ENCODE results near the gene AHCYL2. TPM values are rescaled to one million over a fixed set of nuclear protein-coding genes. Genes with fewer than 3 reads are reported as not detected.

The AHCYL2 gene
- total RNA-seq, 1 donor from 2014 or later: 10.1 TPM

DNA sequence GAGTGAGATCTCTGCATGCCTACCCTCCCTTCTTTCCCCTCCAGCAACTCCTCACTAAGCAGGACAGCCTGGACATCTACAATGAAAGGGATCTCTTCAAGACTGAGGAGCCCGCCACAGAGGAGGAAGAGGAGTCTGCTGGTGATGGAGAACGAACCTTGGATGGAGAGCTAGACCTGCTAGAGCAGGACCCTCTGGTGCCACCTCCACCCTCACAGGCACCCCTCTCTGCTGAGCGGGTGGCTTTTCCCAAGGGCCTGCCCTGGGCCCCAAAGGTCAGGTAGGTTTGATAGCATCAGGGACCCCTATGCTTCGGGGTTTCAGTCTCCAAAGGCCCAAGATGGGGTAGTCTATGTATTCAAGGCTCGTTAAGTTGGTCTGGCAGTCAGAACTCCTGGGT, 233.3 kb downstream of the AHCYL2 start:
- H3K36me3 ChIP-seq (ENCODE audit: control insufficient read depth, insufficient read depth, low read length): no peaks in the 10 kb centered on the region
- no peaks in the 10 kb centered on the region for H3K27me3 ChIP-seq (ENCODE audit: control insufficient read depth, insufficient read depth, low read length)
- H3K4me3 ChIP-seq (ENCODE audit: low read depth, low read length): no peak overlapping the region
- TF ChIP-seq, protein P1, sequence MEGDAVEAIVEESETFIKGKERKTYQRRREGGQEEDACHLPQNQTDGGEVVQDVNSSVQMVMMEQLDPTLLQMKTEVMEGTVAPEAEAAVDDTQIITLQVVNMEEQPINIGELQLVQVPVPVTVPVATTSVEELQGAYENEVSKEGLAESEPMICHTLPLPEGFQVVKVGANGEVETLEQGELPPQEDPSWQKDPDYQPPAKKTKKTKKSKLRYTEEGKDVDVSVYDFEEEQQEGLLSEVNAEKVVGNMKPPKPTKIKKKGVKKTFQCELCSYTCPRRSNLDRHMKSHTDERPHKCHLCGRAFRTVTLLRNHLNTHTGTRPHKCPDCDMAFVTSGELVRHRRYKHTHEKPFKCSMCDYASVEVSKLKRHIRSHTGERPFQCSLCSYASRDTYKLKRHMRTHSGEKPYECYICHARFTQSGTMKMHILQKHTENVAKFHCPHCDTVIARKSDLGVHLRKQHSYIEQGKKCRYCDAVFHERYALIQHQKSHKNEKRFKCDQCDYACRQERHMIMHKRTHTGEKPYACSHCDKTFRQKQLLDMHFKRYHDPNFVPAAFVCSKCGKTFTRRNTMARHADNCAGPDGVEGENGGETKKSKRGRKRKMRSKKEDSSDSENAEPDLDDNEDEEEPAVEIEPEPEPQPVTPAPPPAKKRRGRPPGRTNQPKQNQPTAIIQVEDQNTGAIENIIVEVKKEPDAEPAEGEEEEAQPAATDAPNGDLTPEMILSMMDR (IDR thresholded peaks at IDR 0.05; ENCODE audit: insufficient read depth, low read length, poor library complexity, severe bottlenecking): no peak
- DNase-seq (ENCODE audit: low read depth): no peak

DNA sequence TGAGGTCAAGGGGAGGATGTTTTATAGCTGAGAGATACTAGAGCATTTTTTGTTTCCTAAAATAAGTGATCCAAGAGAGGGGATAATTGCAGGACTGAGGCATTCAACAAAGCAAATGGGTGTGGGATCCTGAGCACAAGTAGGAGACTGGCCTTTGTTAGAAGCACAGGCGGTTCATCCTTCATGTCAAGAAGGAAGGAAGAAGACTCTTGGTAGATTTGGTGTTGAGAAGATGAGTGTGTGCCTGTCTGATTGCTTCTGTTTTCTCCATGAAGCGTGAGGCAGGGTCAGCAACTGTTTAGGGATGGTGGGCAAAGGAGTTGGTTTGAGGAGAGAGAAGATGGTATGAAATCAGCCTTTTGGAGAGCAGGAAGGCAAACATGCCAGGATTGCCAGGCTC, 237.0 kb downstream of the AHCYL2 start:
- TF ChIP-seq, protein P1 (IDR thresholded peaks at IDR 0.05; ENCODE audit: insufficient read depth, low read length, poor library complexity, severe bottlenecking): no peak
- no peaks in the 10 kb centered on the region for H3K36me3 ChIP-seq (ENCODE audit: control insufficient read depth, insufficient read depth, low read length)
- H3K4me3 ChIP-seq (ENCODE audit: low read depth, low read length): no peak overlapping the region
- H3K27me3 ChIP-seq (ENCODE audit: control insufficient read depth, insufficient read depth, low read length): no peaks in the 10 kb centered on the region
- DNase-seq (ENCODE audit: low read depth): no peak

DNA sequence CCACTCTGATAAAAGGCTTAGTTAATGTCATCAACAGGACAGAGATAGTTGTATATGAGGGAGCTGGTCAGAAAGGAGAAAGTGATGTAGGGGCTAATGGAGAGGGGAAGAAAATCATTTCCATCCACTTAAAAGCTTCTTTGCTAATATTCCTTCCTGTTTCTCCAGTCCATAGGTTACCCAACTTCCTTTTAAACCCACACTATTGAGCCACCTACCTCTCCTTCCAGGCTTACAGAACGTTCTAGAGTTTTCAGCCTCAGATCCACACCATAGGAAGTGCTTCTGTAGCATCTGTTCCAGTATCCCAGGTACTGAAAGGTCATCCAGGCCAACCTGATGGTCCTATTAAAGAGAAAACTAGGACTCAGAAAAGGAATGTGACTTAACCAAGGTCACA, 237.6 kb downstream of the AHCYL2 start:
- Histone ChIP-seq H3K4me3 (ENCODE audit: low read depth, low read length) (no peak overlapping the region), H3K27me3 (ENCODE audit: control insufficient read depth, insufficient read depth, low read length) (no peaks in the 10 kb centered on the region), H3K36me3 (ENCODE audit: control insufficient read depth, insufficient read depth, low read length) (no peaks in the 10 kb centered on the region)
- no peak for DNase-seq (ENCODE audit: low read depth)
- TF ChIP-seq, protein P1 (IDR thresholded peaks at IDR 0.05; ENCODE audit: insufficient read depth, low read length, poor library complexity, severe bottlenecking): no peak

DNA sequence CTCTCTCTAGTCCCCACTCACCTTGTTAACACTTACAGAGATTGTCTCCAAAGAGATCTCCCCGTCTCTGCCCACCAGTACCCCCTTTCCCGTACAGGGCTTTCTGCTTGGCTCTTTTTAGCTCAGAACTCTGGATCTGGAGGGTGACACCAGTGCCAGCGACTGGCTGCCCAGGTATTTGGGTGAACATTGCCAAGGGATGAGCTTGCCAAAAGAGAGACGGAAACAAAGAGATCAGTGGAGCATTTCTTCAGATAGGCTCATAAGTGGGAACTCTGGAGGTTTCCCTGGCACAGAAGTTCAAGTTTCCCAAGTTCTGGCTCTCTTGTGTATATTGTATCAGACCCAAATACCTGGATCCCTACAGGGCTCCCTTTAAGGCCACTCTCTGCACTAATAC, 239.4 kb downstream of the AHCYL2 start:
- TF ChIP-seq, protein P1 (IDR thresholded peaks at IDR 0.05; ENCODE audit: insufficient read depth, low read length, poor library complexity, severe bottlenecking): no peak
- Histone ChIP-seq H3K36me3 (ENCODE audit: control insufficient read depth, insufficient read depth, low read length) (no peaks in the 10 kb centered on the region), H3K4me3 (ENCODE audit: low read depth, low read length) (no peak overlapping the region), H3K27me3 (ENCODE audit: control insufficient read depth, insufficient read depth, low read length) (no peaks in the 10 kb centered on the region)
- no peak for DNase-seq (ENCODE audit: low read depth)

DNA sequence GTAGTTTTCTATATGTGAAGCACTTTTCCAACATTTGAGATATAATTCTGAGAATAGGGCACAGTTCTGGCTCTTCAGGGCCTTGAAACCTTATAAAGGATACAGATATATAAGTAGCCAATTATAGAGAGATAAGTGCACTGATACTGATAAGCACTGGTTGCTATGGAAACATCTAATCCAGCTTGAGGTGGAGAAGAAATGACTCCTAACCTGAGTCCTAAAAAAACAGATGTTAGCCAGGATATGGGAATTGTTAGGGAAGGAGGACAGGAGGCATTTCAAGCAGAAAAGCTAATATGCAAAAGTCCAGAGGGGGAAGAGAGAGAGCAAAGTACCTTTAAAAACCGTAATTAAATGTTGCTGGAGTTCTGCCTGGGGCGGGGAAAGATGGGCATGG, 240.2 kb downstream of the AHCYL2 start:
- no peaks in the 10 kb centered on the region for H3K36me3 ChIP-seq (ENCODE audit: control insufficient read depth, insufficient read depth, low read length)
- TF ChIP-seq, protein P1 (IDR thresholded peaks at IDR 0.05; ENCODE audit: insufficient read depth, low read length, poor library complexity, severe bottlenecking): no peak
- DNase-seq (ENCODE audit: low read depth): no peak
- no peak overlapping the region for H3K4me3 ChIP-seq (ENCODE audit: low read depth, low read length)
- no peaks in the 10 kb centered on the region for H3K27me3 ChIP-seq (ENCODE audit: control insufficient read depth, insufficient read depth, low read length)

DNA sequence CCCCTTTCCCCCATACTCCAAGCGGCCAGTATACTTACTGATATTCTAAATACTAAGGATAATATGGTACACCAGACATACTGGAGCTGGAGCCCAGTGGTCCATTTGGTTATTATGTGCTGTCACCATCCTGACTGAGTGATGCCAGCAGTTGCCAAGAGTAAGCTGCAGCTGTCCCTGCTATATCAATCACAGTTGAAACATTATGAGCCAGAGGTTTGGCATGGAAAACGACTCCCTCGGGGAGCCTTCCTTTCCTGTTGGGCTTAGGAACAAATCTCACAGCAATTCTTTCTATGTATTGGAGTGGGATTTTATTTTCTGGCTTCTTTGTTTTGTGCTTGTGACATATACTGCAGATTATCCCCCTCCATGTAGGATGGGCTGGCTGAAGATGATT, 242.0 kb downstream of the AHCYL2 start:
- no peak for DNase-seq (ENCODE audit: low read depth)
- TF ChIP-seq, protein P1 (IDR thresholded peaks at IDR 0.05; ENCODE audit: insufficient read depth, low read length, poor library complexity, severe bottlenecking): no peak
- Histone ChIP-seq H3K36me3 (ENCODE audit: control insufficient read depth, insufficient read depth, low read length) (no peaks in the 10 kb centered on the region), H3K27me3 (ENCODE audit: control insufficient read depth, insufficient read depth, low read length) (no peaks in the 10 kb centered on the region), H3K4me3 (ENCODE audit: low read depth, low read length) (no peak overlapping the region)

Data from kidney epithelial cell (primary cell).